GM18519 (cell line): ENCODE data around the gene RBM33.
"Not testable (repeated sequence)": the region's sequence is repeated elsewhere in the genome, so short reads cannot be mapped to it uniquely, and the experiment has no call there.

ENCODE experiments used
- ATAC-seq: cut with Tn5 transposase; IDR thresholded peaks from one replicate; pipeline ENCODE4 v1.9.1; 2021; ENCODE audit warnings: mild to moderate bottlenecking, moderate library complexity; ENCODE audit not compliant: unreplicated experiment, low FRiP score

RBM33 gene

GRCh38 chr7:155644178-155644970 lies at the start of gene RBM33:
Gene RBM33 (plus strand): TSS chr7:155644661. CDS start chr7:155644877, 216 bp downstream.
- peak; percentile 70 for ATAC-seq

GRCh38 chr7:155594961-155595366 lies 49.5 kb upstream of the RBM33 start:
- ATAC-seq: no peak

GRCh38 chr7:155597753-155598140 lies 46.7 kb upstream of the RBM33 start:
- ATAC-seq: no peak

GRCh38 chr7:155598810-155599210 lies 45.7 kb upstream of the RBM33 start:
- no peak for ATAC-seq

- no peak for ATAC-seq
Observed at GRCh38 chr7:155602156-155602555, 42.3 kb upstream of the RBM33 start.

- no peak for ATAC-seq
Observed at GRCh38 chr7:155602750-155603149, 41.7 kb upstream of the RBM33 start.

GRCh38 chr7:155603205-155603857 lies 41.1 kb upstream of the RBM33 start:
- no peak for ATAC-seq

GRCh38 chr7:155603858-155604503 lies 40.5 kb upstream of the RBM33 start:
- ATAC-seq: no peak

GRCh38 chr7:155604504-155604997 lies 39.9 kb upstream of the RBM33 start:
- ATAC-seq: no peak

- ATAC-seq: no peak
Observed at GRCh38 chr7:155609185-155609584, 35.3 kb upstream of the RBM33 start.

GRCh38 chr7:155610633-155611193 lies 33.7 kb upstream of the RBM33 start:
- ATAC-seq: no peak

GRCh38 chr7:155611808-155612447 lies 32.5 kb upstream of the RBM33 start:
- no peak for ATAC-seq

GRCh38 chr7:155612658-155613057 lies 31.8 kb upstream of the RBM33 start:
- ATAC-seq: no peak

- ATAC-seq: not testable (repeated sequence)
Observed at GRCh38 chr7:155615085-155615484, 29.4 kb upstream of the RBM33 start.

- no peak for ATAC-seq
Observed at GRCh38 chr7:155618708-155619633, 25.5 kb upstream of the RBM33 start.

GRCh38 chr7:155619634-155620271 lies 24.7 kb upstream of the RBM33 start:
- no peak for ATAC-seq

GRCh38 chr7:155620497-155620896 lies 24.0 kb upstream of the RBM33 start:
- no peak for ATAC-seq

GRCh38 chr7:155621418-155621980 lies 23.0 kb upstream of the RBM33 start:
- no peak for ATAC-seq

- no peak for ATAC-seq
Observed at GRCh38 chr7:155624412-155624811, 20.0 kb upstream of the RBM33 start.
